CD4-positive, alpha-beta T cell (primary cell): Measurements from ENCODE around the gene PNPLA7. TPM values are rescaled to one million over a fixed set of nuclear protein-coding genes. Genes with fewer than 3 reads are reported as not detected.

Experiments used
- ATAC-seq: fragments of 200-7000 bp; cut with Tn5 transposase; one replicate; pipeline ENCODE4 v1.10.0; 2022; ENCODE audit warnings: mild to moderate bottlenecking; ENCODE audit not compliant: poor library complexity
- CTCF ChIA-PET: fragments of 350-600 bp; sonication (Branson Sonifier 250); formaldehyde crosslinking; loops from one replicate; lab custom pipeline; 2021; ENCODE audit warnings: antibody characterized with exemption, inconsistent platforms; lab: Charles Lee
- POLR2A ChIA-PET: fragments of 350-600 bp; sonication (Branson Sonifier 250); formaldehyde crosslinking; loops from one replicate; lab custom pipeline; 2021; ENCODE audit warnings: antibody characterized with exemption, inconsistent platforms; lab: Charles Lee
- DNase-seq, 14 experiments: peaks; one replicate each; pipeline ENCODE4 v3.0.0-alpha.2; 2013 to 2020; ENCODE audit warnings: mixed read lengths in 2 of 14
- H3K27ac ChIP-seq, 2 donors: one replicate each; pipeline versions ENCODE4 v1.5.1 to v1.7.0; 2013; ENCODE audit warnings: low read length in 2 of 2, low read depth in 1 of 2, mild to moderate bottlenecking in 1 of 2
- H3K27me3 ChIP-seq, 2 experiments: 1 replicate in 1 of 2; 2 replicates in 1 of 2; pipeline versions ENCODE4 v1.6.1 to v1.7.0; 2013; ENCODE audit warnings: low read length in 2 of 2, control low read depth in 1 of 2, mild to moderate bottlenecking in 1 of 2, moderate library complexity in 1 of 2; ENCODE audit not compliant: insufficient read depth in 2 of 2, control insufficient read depth in 1 of 2
- H3K36me3 ChIP-seq: one replicate; pipeline ENCODE4 v1.6.1; 2013; ENCODE audit warnings: low read length, control low read depth; ENCODE audit not compliant: insufficient read depth
- H3K4me1 ChIP-seq: one replicate; pipeline ENCODE4 v1.6.1; 2013; ENCODE audit warnings: low read length, control low read depth; ENCODE audit not compliant: insufficient read depth
- H3K4me3 ChIP-seq: one replicate; pipeline ENCODE4 v1.5.1; 2013; ENCODE audit warnings: mild to moderate bottlenecking, low read length, moderate library complexity
- H3K9me3 ChIP-seq, 2 experiments: 1 replicate in 1 of 2; 2 replicates in 1 of 2; pipeline versions ENCODE4 v1.6.1 to v1.7.0; 2013; ENCODE audit warnings: low read length in 2 of 2, mild to moderate bottlenecking in 2 of 2, control low read depth in 1 of 2, moderate library complexity in 1 of 2; ENCODE audit not compliant: control insufficient read depth in 1 of 2, insufficient read depth in 1 of 2
- H3K27ac Mint-ChIP-seq: one replicate; pipeline ENCODE4 v1.8.0; 2020; ENCODE audit warnings: mixed read lengths
- H3K27me3 Mint-ChIP-seq: one replicate; pipeline ENCODE4 v1.8.0; 2021; ENCODE audit warnings: mixed read lengths
- H3K36me3 Mint-ChIP-seq: one replicate; pipeline ENCODE4 v1.8.0; 2021; ENCODE audit warnings: low read depth, mixed read lengths
- H3K4me1 Mint-ChIP-seq: one replicate; pipeline ENCODE4 v1.8.0; 2021; ENCODE audit warnings: low read depth, mixed read lengths
- H3K4me3 Mint-ChIP-seq: one replicate; pipeline ENCODE4 v1.8.0; 2020; ENCODE audit warnings: mild to moderate bottlenecking, mixed read lengths
- H3K9me3 Mint-ChIP-seq: one replicate; pipeline ENCODE4 v1.8.0; 2020; ENCODE audit warnings: mixed read lengths
- CTCF ChIP-seq: fragments of 200-600 bp; IDR thresholded peaks from one replicate; pipeline ENCODE4 v1.8.0; 2022; ENCODE audit warnings: antibody characterized with exemption, mild to moderate bottlenecking
- intact Hi-C, 2 experiments: fragments of 100-400 bp; cut with DNase I in 1 of 2; cut with micrococcal nuclease in 1 of 2; formaldehyde crosslinking; loops; one replicate each; pipeline versions ENCODE4 v1.15.1 to v1.9.0; 2023 to 2025; cut with DNase I, micrococcal nuclease
- total RNA-seq, 174 experiments: library from RNA in 2 of 174; stranded (reverse) in 2 of 174; gene quantifications; one replicate each; pipeline ENCODE4 v1.2.3 and lab custom pipeline; 2021 to 2026

Gene PNPLA7
- total RNA-seq, 2 experiments from 2014 or later, result 7.8 to 8.4 TPM

- no peak overlapping the region for H3K4me3 Mint-ChIP-seq
- no peaks in the 10 kb centered on the region for H3K27me3 Mint-ChIP-seq
- Histone ChIP-seq H3K4me3 (no peak overlapping the region), H3K36me3 (no peaks in the 10 kb centered on the region), H3K27ac (no peak overlapping the region), H3K27me3 (no peaks in the 10 kb centered on the region), H3K9me3 (no peaks in the 10 kb centered on the region), H3K4me1 (peaks cover under 1% of the 10 kb centered on the region)
- no peak for TF ChIP-seq CTCF
- H3K36me3 Mint-ChIP-seq, result no peaks in the 10 kb centered on the region
- ATAC-seq, result no peak
- H3K27ac Mint-ChIP-seq, result no peak overlapping the region
- no peak for DNase-seq
- CTCF ChIA-PET, result no interaction called here
- H3K9me3 Mint-ChIP-seq, result no peaks in the 10 kb centered on the region
- peaks cover 6% of the 10 kb centered on the region for H3K4me1 Mint-ChIP-seq
- POLR2A ChIA-PET, result no interaction called here
- intact Hi-C loops, result no loop called here
Observed at GRCh38 chr9:137429546-137429890, 120.7 kb downstream of the PNPLA7 start.

- no peaks in the 10 kb centered on the region for H3K9me3 ChIP-seq
- DNase-seq, result no peak
- H3K36me3 ChIP-seq, result no peaks in the 10 kb centered on the region
- no peak for TF ChIP-seq CTCF
- no peak overlapping the region for H3K27ac ChIP-seq
- peaks cover 6% of the 10 kb centered on the region for H3K4me1 ChIP-seq
- ChIA-PET POLR2A (no interaction called here), CTCF (no interaction called here)
- Mint-ChIP-seq H3K4me3 (no peak overlapping the region), H3K4me1 (peaks cover 9% of the 10 kb centered on the region), H3K9me3 (no peaks in the 10 kb centered on the region), H3K36me3 (no peaks in the 10 kb centered on the region), H3K27ac (no peak overlapping the region), H3K27me3 (no peaks in the 10 kb centered on the region)
- H3K27me3 ChIP-seq, result no peaks in the 10 kb centered on the region
- H3K4me3 ChIP-seq, result no peak overlapping the region
- no peak for ATAC-seq
- intact Hi-C loops, result no loop called here
Observed at GRCh38 chr9:137428841-137429545, 121.2 kb downstream of the PNPLA7 start.

GRCh38 chr9:137428311-137428630 lies 121.9 kb downstream of the PNPLA7 start:
- Histone ChIP-seq H3K27me3 (no peaks in the 10 kb centered on the region), H3K4me1 (peaks cover 9% of the 10 kb centered on the region), H3K9me3 (no peaks in the 10 kb centered on the region), H3K4me3 (no peak overlapping the region), H3K27ac (no peak overlapping the region), H3K36me3 (no peaks in the 10 kb centered on the region)
- TF ChIP-seq CTCF, result no peak
- H3K4me3 Mint-ChIP-seq, result no peak overlapping the region
- no peaks in the 10 kb centered on the region for H3K36me3 Mint-ChIP-seq
- no peak for DNase-seq
- no peaks in the 10 kb centered on the region for H3K27me3 Mint-ChIP-seq
- ChIA-PET POLR2A (no interaction called here), CTCF (no interaction called here)
- no peaks in the 10 kb centered on the region for H3K9me3 Mint-ChIP-seq
- H3K4me1 Mint-ChIP-seq, result peaks cover 9% of the 10 kb centered on the region
- intact Hi-C loops, result no loop called here
- no peak overlapping the region for H3K27ac Mint-ChIP-seq
- ATAC-seq, result no peak
